Endodermal cell (in vitro differentiated cells): ENCODE measurements around the gene WRAP73. TPM values are rescaled to one million over a fixed set of nuclear protein-coding genes. Genes with fewer than 3 reads are reported as not detected.

Source experiments
- DNase-seq: peaks from one replicate; pipeline ENCODE4 v3.0.0-alpha.2; 2017
- H3K27ac ChIP-seq: 2 replicates; pipeline ENCODE4 v1.5.1; 2013; ENCODE audit warnings: mild to moderate bottlenecking, low read depth, low read length, moderate library complexity
- H3K27me3 ChIP-seq: 2 replicates; pipeline ENCODE4 v1.6.1; 2013; ENCODE audit warnings: mild to moderate bottlenecking, low read length, moderate library complexity; ENCODE audit not compliant: insufficient read depth, control insufficient read depth, poor library complexity, severe bottlenecking
- H3K36me3 ChIP-seq: 2 replicates; pipeline ENCODE4 v1.7.0; 2013; ENCODE audit warnings: mild to moderate bottlenecking, low read length, moderate library complexity; ENCODE audit not compliant: control insufficient read depth, insufficient read depth
- H3K4me1 ChIP-seq: one replicate; pipeline ENCODE4 v1.7.0; 2013; ENCODE audit warnings: low read length; ENCODE audit not compliant: control insufficient read depth, insufficient read depth
- H3K4me3 ChIP-seq: 2 replicates; pipeline ENCODE4 v1.5.1; 2013; ENCODE audit warnings: mild to moderate bottlenecking, low read length, moderate library complexity
- H3K9ac ChIP-seq: 2 replicates; pipeline ENCODE4 v1.6.1; 2013; ENCODE audit warnings: mild to moderate bottlenecking, low read length, moderate library complexity; ENCODE audit not compliant: poor library complexity, severe bottlenecking; ENCODE audit errors: extremely low read depth
- H3K9me3 ChIP-seq: 2 replicates; pipeline ENCODE4 v1.6.1; 2013; ENCODE audit warnings: mild to moderate bottlenecking, low read length, moderate library complexity; ENCODE audit not compliant: control insufficient read depth
- H3K27ac Mint-ChIP-seq: 2 replicates; pipeline ENCODE4 v1.8.0; 2020; ENCODE audit warnings: mixed read lengths
- H3K27me3 Mint-ChIP-seq: 2 replicates; pipeline ENCODE4 v1.8.0; 2021; ENCODE audit warnings: mild to moderate bottlenecking, mixed read lengths; ENCODE audit not compliant: insufficient read depth
- H3K36me3 Mint-ChIP-seq: 2 replicates; pipeline ENCODE4 v1.8.0; 2020; ENCODE audit warnings: low read depth, mixed read lengths
- H3K4me1 Mint-ChIP-seq: 2 replicates; pipeline ENCODE4 v1.8.0; 2020; ENCODE audit warnings: mixed read lengths
- H3K4me3 Mint-ChIP-seq: 2 replicates; pipeline ENCODE4 v1.8.0; 2020; ENCODE audit warnings: mild to moderate bottlenecking, moderate library complexity, mixed read lengths
- H3K9me3 Mint-ChIP-seq: 2 replicates; pipeline ENCODE4 v1.8.0; 2020; ENCODE audit warnings: mild to moderate bottlenecking, mixed read lengths
- WGBS, 2 experiments: methylation state at CpG; one replicate each; pipeline versions ENCODE4 v1.1.5 to v1.1.7; 2013; ENCODE audit warnings: missing lambda C conversion rate in 2 of 2, mixed read lengths in 1 of 2; ENCODE audit not compliant: insufficient coverage in 1 of 2, insufficient read length in 1 of 2; 5-methylcytosine and 5-hydroxymethylcytosine counted together
- total RNA-seq, 2 donors: library from RNA; stranded (reverse); fragmentation: NEBNext Ultra II Directional in 1 of 2; extraction: Animal tissue kit (Norgen Biotek cat#: 25700) in 1 of 2; gene quantifications; 2 replicates in 1 of 2; 3 replicates in 1 of 2; pipeline ENCODE4 v1.2.1, GENCODE V29; 2021
- TF ChIP-seq, protein P1 (sequence below): fragments of 200-600 bp; sonication (generic); conservative IDR thresholded peaks from 2 replicates; pipeline ENCODE4 v1.5.0; 2021; ENCODE audit warnings: antibody characterized with exemption, mild to moderate bottlenecking

WRAP73 gene
- total RNA-seq, 2 donors from 2014 or later, result 29.8 to 32.5 TPM

DNA sequence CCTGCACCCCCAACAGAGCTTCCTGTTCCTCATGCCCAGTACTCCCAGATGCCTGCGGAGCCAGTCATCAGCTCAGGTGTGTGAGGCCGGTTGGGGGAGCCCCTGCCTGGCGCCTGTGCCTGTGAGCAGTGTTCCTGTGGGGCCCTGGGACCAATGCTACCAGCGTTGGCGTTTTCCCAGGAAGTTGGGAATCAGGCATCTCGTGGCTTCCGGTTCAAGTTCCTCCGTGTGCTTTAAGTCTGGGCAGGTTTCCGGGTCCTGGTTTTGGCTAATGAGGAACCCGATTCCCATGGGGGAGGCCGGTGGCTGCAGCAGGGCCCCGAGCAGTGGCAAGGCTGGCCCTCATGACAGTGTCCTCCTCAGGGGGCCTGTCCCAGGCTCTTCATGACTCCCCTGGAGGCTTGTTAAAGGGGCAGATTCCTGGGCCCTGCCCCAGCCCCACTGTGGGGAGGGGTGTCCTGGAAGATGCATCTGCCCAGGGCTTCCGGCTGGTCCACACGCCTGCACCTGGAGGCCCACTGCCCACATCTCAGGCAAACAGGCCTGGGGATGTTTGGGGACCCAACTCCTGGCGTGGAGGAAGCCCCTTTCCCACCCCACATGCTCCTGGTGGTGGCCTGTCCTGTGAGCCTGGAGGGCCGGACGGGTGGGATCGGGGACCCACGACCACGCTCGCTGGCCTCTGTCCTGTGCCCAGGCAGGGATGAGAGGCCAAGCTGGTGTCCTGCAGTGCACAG lies 28.6 kb upstream of the WRAP73 start:
- TF ChIP-seq, protein P1, sequence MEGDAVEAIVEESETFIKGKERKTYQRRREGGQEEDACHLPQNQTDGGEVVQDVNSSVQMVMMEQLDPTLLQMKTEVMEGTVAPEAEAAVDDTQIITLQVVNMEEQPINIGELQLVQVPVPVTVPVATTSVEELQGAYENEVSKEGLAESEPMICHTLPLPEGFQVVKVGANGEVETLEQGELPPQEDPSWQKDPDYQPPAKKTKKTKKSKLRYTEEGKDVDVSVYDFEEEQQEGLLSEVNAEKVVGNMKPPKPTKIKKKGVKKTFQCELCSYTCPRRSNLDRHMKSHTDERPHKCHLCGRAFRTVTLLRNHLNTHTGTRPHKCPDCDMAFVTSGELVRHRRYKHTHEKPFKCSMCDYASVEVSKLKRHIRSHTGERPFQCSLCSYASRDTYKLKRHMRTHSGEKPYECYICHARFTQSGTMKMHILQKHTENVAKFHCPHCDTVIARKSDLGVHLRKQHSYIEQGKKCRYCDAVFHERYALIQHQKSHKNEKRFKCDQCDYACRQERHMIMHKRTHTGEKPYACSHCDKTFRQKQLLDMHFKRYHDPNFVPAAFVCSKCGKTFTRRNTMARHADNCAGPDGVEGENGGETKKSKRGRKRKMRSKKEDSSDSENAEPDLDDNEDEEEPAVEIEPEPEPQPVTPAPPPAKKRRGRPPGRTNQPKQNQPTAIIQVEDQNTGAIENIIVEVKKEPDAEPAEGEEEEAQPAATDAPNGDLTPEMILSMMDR, result peak; percentile 36
- Histone ChIP-seq H3K27me3 (peaks cover 4% of the 10 kb centered on the region), H3K27ac (no peak overlapping the region), H3K9ac (no peak overlapping the region), H3K4me1 (peaks cover 3% of the 10 kb centered on the region), H3K9me3 (no peaks in the 10 kb centered on the region), H3K36me3 (no peaks in the 10 kb centered on the region), H3K4me3 (no peak overlapping the region)
- WGBS, 2 experiments, result 83 to 87% methylated on average over 16 to 21 of the region's 21 CpGs
- H3K4me1 Mint-ChIP-seq, result no peaks in the 10 kb centered on the region
- no peak overlapping the region for H3K27ac Mint-ChIP-seq
- H3K9me3 Mint-ChIP-seq, result no peaks in the 10 kb centered on the region
- peaks cover 14% of the 10 kb centered on the region for H3K27me3 Mint-ChIP-seq
- peak; percentile 87 for DNase-seq
- no peaks in the 10 kb centered on the region for H3K36me3 Mint-ChIP-seq
- H3K4me3 Mint-ChIP-seq, result no peak overlapping the region

DNA sequence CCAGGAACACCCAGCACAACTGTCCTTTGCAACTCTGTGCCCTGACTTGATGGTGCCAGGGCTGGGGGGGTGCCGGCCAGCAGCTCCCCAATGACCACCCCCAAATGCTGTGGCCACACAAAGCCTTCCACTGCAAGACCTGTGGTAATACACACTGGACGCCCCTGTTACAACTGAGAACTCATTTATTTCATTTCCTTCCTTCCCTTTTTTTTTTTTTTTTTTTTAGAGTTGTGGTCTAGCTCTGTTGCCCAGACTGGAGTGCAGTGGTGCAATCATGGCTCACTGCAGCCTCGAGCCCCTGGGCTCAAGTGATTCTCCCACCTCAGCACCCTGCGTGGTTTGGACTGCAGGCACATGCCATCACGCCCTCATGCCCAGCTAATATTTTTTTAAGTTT lies 27.6 kb upstream of the WRAP73 start:
- WGBS, 2 experiments, result 67 to 84% methylated on average over 1 to 4 of the region's 5 CpGs
- no peaks in the 10 kb centered on the region for H3K27me3 ChIP-seq
- Mint-ChIP-seq H3K27me3 (peaks cover 7% of the 10 kb centered on the region), H3K36me3 (no peaks in the 10 kb centered on the region), H3K9me3 (no peaks in the 10 kb centered on the region), H3K4me3 (no peak overlapping the region), H3K27ac (no peak overlapping the region), H3K4me1 (no peaks in the 10 kb centered on the region)
- TF ChIP-seq, protein P1, result no peak
- H3K9me3 ChIP-seq, result no peaks in the 10 kb centered on the region
- no peaks in the 10 kb centered on the region for H3K36me3 ChIP-seq
- no peak overlapping the region for H3K4me3 ChIP-seq
- no peak overlapping the region for H3K27ac ChIP-seq
- peaks cover 3% of the 10 kb centered on the region for H3K4me1 ChIP-seq
- no peak for DNase-seq
- no peak overlapping the region for H3K9ac ChIP-seq

DNA sequence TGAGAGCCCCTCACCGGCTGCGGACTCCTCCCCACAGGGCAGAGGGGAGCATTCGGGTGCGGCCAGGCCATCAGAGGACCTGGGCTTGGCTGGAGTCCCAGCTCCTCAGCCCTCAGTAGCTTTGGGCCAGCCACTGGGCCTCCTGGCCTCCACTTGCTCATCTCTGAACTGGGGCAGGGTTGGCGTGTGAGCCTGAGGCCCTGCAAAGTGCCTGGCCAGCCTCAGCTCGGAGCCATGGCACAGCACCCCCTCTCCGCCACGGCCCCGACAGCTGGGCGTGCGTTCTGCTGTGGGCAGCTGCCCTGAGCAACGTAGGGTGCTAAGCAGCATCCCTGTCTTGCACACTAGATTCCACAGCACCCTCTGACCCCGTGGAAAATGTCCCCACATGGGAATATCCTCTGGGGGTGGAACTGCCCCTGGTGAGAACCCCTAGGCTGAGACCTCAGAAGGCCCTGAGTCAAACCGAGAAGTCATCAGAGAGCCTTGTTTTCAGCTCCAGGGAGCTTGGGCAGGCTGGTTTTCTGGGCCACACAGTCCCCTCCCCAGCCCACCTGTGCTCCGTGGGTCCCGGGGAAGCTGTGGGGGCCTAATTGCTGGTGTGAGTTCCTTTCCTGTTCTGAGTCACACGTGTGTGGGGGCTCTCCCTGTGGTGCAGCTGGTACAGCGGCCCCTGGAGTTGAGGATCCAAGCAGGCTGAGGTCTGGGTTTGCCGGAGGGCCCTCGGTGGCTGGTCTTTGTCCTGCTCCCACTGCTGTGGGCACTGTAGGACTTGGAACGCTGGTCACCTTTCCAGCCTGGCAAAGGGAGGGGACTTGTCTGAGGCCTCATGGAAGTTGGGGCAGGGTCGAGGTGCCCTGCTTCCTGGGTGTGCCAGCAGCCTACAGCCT lies 26.9 kb upstream of the WRAP73 start:
- TF ChIP-seq, protein P1, result no peak
- Histone ChIP-seq H3K36me3 (no peaks in the 10 kb centered on the region), H3K9me3 (no peaks in the 10 kb centered on the region), H3K4me1 (peaks cover 3% of the 10 kb centered on the region), H3K4me3 (no peak overlapping the region), H3K9ac (no peak overlapping the region), H3K27me3 (peaks cover 4% of the 10 kb centered on the region), H3K27ac (no peak overlapping the region)
- WGBS, 2 experiments, result 87 to 91% methylated on average over 20 to 22 of the region's 22 CpGs
- Mint-ChIP-seq H3K9me3 (no peaks in the 10 kb centered on the region), H3K27me3 (peaks cover 13% of the 10 kb centered on the region), H3K27ac (no peak overlapping the region), H3K4me3 (no peak overlapping the region), H3K4me1 (no peaks in the 10 kb centered on the region), H3K36me3 (no peaks in the 10 kb centered on the region)
- no peak for DNase-seq
